Superior temporal gyrus (tissue), 1 donor: ENCODE measurements around the gene TUBGCP2.

Experiments used
- DNase-seq: peaks from one replicate; pipeline ENCODE4 v3.0.0-alpha.2; 2016; ENCODE audit errors: extremely low spot score

The TUBGCP2 gene

DNA sequence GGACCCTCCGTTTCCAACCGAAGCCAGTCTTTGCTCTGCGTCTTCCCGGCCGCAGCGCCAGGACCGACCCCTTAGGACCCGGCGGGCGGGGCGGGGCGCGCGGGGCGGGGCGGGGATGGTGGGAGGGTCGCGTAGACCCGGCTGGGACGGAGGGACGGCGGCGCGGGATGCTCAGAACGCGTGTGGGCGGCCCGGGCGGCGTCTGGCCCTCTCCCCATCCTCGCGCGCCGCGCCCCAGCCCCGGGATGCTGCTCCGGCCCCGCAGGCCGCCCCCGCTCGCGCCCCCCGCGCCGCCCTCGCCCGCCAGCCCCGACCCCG is 78.7 kb downstream of the TUBGCP2 start, which contains the start of gene UTF1:
UTF1 (plus strand) TSS at position 174 of the 318 bp plus-strand sequence; CDS start at position 246, 72 bp downstream.
- DNase-seq: no peak

DNA sequence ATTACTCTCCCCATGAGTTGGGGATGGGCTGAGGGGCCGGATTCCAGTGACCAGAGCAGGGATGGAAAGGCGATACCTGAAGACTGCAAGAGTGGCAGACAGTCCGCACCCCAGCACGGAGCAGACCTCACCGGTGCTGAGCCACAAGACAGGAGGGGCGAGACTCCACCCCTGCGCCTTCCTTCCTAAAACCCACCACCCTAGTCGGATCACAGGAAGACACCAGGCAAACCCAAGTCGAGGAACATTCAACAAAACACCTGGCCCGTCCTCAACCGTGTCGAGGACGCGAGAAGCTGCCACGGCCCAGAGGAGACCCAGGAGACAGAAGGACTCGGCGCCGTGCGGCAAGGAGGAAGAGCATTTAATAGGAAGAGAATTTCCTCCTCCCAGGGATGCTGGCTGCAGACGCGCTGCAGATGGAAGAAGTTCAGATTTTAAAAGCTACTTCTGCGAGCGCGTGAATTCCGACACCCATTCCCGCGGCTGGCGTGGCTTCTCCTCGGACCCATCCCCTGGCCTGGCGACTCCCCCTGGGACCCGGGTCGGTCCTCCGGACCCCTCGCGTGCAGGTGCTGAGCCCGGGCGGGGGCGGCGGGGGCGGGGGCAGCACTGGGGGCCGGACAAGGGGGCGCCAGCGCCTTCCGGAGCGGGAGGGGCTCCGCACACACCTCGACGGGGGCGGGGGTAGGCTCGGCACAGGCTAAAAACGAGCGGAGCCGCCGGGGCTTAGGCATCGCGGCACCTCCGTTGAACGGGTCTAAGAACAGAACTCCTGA is 79.2 kb downstream of the TUBGCP2 start:
- no peak for DNase-seq
